Bronchial epithelial cell (primary cell): ENCODE results near the gene FLNB. TPM values are rescaled to one million over a fixed set of nuclear protein-coding genes. Genes with fewer than 3 reads are reported as not detected.
A peak's percentile ranks its signal among the peaks of the same experiment; 100 is the strongest.

Experiments
- DNase-seq: peaks from one replicate; pipeline ENCODE4 v3.0.0-alpha.2; 2010; ENCODE audit warnings: low read depth
- FAIRE-seq: peaks from 2 replicates; lab custom pipeline; 2011; peaks lifted over from hg19 to GRCh38; lab: Jason Lieb, UNC
- H3K27me3 ChIP-seq: 2 replicates; pipeline ENCODE4 v1.5.1; 2011; ENCODE audit warnings: low read length; ENCODE audit not compliant: control insufficient read depth, insufficient read depth
- H3K36me3 ChIP-seq: 2 replicates; pipeline ENCODE4 v1.5.1; 2011; ENCODE audit warnings: low read length; ENCODE audit not compliant: control insufficient read depth, insufficient read depth
- H3K4me3 ChIP-seq: 2 replicates; pipeline ENCODE4 v1.5.1; 2011; ENCODE audit warnings: mild to moderate bottlenecking, low read depth, low read length, control low read depth
- total RNA-seq: library from RNA; depleted of rRNA; stranded (reverse); fragments of >200 nt; gene quantifications from 2 replicates; pipeline ENCODE4 v1.2.1, GENCODE V29; 2014
- TF ChIP-seq, protein P1 (sequence below): IDR thresholded peaks from 2 replicates; pipeline ENCODE4 v1.5.1; 2011; ENCODE audit warnings: mild to moderate bottlenecking, moderate library complexity, low read length, control low read depth, inconsistent platforms; ENCODE audit not compliant: insufficient read depth, severe bottlenecking

FLNB gene, protein sequence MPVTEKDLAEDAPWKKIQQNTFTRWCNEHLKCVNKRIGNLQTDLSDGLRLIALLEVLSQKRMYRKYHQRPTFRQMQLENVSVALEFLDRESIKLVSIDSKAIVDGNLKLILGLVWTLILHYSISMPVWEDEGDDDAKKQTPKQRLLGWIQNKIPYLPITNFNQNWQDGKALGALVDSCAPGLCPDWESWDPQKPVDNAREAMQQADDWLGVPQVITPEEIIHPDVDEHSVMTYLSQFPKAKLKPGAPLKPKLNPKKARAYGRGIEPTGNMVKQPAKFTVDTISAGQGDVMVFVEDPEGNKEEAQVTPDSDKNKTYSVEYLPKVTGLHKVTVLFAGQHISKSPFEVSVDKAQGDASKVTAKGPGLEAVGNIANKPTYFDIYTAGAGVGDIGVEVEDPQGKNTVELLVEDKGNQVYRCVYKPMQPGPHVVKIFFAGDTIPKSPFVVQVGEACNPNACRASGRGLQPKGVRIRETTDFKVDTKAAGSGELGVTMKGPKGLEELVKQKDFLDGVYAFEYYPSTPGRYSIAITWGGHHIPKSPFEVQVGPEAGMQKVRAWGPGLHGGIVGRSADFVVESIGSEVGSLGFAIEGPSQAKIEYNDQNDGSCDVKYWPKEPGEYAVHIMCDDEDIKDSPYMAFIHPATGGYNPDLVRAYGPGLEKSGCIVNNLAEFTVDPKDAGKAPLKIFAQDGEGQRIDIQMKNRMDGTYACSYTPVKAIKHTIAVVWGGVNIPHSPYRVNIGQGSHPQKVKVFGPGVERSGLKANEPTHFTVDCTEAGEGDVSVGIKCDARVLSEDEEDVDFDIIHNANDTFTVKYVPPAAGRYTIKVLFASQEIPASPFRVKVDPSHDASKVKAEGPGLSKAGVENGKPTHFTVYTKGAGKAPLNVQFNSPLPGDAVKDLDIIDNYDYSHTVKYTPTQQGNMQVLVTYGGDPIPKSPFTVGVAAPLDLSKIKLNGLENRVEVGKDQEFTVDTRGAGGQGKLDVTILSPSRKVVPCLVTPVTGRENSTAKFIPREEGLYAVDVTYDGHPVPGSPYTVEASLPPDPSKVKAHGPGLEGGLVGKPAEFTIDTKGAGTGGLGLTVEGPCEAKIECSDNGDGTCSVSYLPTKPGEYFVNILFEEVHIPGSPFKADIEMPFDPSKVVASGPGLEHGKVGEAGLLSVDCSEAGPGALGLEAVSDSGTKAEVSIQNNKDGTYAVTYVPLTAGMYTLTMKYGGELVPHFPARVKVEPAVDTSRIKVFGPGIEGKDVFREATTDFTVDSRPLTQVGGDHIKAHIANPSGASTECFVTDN (N-terminal part only)
- total RNA-seq = 460 and 822 TPM in 2 replicates

DNA sequence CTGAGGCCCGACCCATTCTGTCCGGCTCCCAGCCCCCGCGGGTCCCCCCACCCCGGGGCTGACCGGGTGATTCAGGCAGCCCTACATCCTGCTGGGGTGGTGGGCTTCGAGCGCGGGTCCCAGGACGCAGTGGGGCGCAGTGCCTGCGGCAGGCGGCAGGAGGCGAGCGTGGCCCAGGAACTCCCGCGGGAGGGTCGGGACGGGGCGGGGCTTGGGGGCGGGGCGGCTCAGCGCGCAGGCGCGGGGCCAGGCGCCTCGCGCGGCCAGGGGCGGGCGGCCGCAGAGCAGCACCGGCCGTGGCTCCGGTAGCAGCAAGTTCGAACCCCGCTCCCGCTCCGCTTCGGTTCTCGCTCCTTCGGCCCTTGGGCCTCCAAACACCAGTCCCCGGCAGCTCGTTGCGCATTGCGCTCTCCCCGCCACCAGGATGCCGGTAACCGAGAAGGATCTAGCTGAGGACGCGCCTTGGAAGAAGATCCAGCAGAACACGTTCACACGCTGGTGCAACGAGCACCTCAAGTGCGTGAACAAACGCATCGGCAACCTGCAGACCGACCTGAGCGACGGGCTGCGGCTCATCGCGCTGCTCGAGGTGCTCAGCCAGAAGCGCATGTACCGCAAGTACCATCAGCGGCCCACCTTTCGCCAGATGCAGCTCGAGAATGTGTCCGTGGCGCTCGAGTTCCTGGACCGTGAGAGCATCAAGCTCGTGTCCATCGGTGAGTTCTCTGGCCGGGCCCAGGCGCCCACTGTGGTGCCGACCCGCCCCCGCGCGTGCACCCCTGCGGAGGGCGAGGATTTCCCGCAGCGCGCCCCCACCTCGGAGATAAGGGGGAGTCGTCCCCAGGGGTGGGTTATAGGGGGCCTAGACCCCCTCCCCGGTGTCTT lies at the start of gene FLNB:
TSS of gene FLNB (plus strand) at position 282 of the 885 bp plus-strand sequence. CDS start at position 425, 143 bp downstream.
- H3K36me3 ChIP-seq = peaks cover 8% of the 10 kb centered on the region
- TF ChIP-seq, protein P1, sequence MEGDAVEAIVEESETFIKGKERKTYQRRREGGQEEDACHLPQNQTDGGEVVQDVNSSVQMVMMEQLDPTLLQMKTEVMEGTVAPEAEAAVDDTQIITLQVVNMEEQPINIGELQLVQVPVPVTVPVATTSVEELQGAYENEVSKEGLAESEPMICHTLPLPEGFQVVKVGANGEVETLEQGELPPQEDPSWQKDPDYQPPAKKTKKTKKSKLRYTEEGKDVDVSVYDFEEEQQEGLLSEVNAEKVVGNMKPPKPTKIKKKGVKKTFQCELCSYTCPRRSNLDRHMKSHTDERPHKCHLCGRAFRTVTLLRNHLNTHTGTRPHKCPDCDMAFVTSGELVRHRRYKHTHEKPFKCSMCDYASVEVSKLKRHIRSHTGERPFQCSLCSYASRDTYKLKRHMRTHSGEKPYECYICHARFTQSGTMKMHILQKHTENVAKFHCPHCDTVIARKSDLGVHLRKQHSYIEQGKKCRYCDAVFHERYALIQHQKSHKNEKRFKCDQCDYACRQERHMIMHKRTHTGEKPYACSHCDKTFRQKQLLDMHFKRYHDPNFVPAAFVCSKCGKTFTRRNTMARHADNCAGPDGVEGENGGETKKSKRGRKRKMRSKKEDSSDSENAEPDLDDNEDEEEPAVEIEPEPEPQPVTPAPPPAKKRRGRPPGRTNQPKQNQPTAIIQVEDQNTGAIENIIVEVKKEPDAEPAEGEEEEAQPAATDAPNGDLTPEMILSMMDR = peak; percentile 73
- H3K4me3 ChIP-seq = peak within 1 kb of the TSS; percentile 89
- DNase-seq (peak; percentile 36), FAIRE-seq (no peak)
- no peaks in the 10 kb centered on the region for H3K27me3 ChIP-seq

DNA sequence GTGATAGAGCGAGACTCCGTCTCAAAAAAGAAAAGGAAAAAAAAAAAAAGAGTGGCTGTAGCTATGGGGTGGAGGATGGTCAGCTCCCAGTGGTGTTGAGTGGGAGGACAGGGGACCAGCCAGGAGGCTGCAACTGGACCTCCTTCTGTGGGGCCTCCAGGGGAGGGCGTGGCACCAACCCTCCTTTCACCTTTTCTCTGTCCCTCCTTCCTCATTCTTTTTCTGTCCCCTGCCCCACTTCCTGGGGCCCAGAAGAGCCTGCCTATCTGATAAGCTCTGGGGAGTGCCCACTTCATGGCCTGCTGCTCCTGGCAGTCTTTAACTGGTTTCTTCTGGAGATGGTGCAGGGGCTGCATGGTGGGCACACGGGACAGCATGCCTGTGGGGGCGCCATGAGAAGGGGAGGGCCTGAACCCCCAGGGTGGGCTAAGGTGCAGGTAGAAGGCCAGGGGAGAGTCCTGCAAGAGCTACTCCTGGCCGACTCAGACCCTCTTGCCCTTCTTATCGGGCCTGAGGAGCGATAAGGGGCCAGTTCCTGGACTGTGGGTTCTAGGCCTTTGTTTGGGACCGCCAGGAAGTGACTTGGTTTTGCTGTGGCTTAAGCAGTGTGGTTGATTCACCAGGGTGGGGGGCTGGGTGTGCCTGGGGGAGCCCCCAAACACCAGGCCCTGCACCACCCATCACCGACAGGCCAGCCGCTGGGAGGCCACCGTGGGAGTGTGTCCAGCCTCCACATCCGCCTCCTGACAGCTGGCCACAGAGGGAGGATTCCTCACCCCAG lies 49.4 kb upstream of the FLNB start:
- TF ChIP-seq, protein P1 = no peak
- Histone ChIP-seq H3K36me3 (no peaks in the 10 kb centered on the region), H3K4me3 (no peak overlapping the region), H3K27me3 (no peaks in the 10 kb centered on the region)
- no peak for DNase-seq
- no peak for FAIRE-seq

DNA sequence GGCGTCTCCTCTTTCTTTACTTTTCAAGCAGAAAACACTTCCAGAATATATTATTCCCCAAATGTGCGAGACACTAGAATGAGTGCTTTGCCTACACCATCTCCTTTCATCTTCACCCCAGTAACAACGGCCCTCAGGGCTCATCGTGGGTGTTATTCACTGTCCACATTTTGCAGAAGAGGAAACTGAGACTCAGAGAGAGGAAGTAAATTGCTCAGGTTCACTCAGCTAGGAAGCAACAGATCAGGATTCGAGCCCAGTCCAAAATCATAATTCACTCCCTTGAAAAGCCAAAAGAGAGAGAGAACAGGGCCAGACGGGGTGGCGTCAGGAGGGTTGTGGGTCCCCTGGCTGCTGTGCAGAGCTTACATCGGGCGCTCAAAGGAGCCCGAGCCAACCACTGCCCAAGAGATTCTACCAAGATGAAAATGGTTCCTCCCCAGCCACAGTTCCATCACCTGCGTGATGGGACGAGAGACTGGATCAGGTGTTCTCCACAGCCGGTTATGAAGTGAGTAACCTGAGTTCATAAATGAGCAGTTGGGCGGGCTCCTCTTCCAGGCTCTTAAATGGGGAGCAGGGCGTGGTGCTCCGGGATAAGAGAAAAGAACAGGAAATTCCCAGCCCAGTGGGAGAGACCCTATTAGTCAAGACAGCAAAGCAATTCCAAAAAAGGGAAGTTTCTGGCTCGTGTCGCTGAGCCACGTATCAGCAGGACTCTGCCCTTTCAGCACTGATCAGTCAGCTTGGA lies 48.6 kb upstream of the FLNB start:
- peak; percentile 86 for DNase-seq
- no peaks in the 10 kb centered on the region for H3K36me3 ChIP-seq
- TF ChIP-seq, protein P1 = no peak
- FAIRE-seq = no peak
- no peak overlapping the region for H3K4me3 ChIP-seq
- no peaks in the 10 kb centered on the region for H3K27me3 ChIP-seq

DNA sequence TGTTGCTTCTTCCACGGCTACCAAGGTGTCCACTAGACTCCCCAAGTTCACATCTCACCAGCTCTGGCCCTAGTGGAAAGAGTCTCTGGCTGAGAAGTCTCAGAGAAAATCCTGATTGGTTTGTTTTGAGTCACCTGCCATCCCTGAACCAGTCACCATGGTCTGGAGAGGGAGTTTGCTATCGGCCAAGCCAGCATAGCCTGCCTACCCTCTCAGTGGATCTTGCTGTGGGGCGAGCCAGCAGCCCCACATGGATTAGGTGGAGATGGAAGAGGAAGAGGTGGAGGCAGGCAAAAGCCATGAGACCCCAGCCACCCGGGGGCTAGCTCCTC lies 48.1 kb upstream of the FLNB start:
- TF ChIP-seq, protein P1 = no peak
- DNase-seq = no peak
- Histone ChIP-seq H3K4me3 (no peak overlapping the region), H3K36me3 (no peaks in the 10 kb centered on the region), H3K27me3 (no peaks in the 10 kb centered on the region)
- FAIRE-seq = peak; percentile 32
